Right forelimb (tissue), 1 donor: ENCODE measurements around the gene LRRIQ4.

Experiments used
- DNase-seq: peaks from one replicate; pipeline ENCODE4 v3.0.0-alpha.2; 2018

The LRRIQ4 gene

GRCh38 chr3:169812332-169813235, at the start of gene LRRIQ4, which contains the start of gene LRRC34:
LRRIQ4 (plus strand) TSS chr3:169812870; CDS start chr3:169821922, 9,052 bp downstream.
LRRC34 (minus strand) TSS chr3:169812904; CDS start chr3:169812548, 356 bp downstream.
- peak; percentile 84 for DNase-seq

GRCh38 chr3:169764312-169764881, 48.3 kb upstream of the LRRIQ4 start:
- DNase-seq, result peak; percentile 85

GRCh38 chr3:169764882-169765612, 47.6 kb upstream of the LRRIQ4 start, which contains the start of gene TERC:
TERC (minus strand) TSS chr3:169765060.
- peak; percentile 96 for DNase-seq

- DNase-seq, result peak; percentile 88
Measured at GRCh38 chr3:169769287-169770181, 43.1 kb upstream of the LRRIQ4 start, which contains the start of gene ACTRT3. ACTRT3 (minus strand) TSS chr3:169769561; CDS start chr3:169769520, 41 bp downstream.

- peak; percentile 81 for DNase-seq
Measured at GRCh38 chr3:169771497-169772304, 41.0 kb upstream of the LRRIQ4 start.

GRCh38 chr3:169772305-169772896, 40.3 kb upstream of the LRRIQ4 start:
- DNase-seq, result no peak

- peak; percentile 97 for DNase-seq
Measured at GRCh38 chr3:169772897-169773816, 39.5 kb upstream of the LRRIQ4 start, which contains the start of gene MYNN. MYNN (plus strand) TSS chr3:169773396; CDS start chr3:169774296, 900 bp downstream.

- no peak for DNase-seq
Measured at GRCh38 chr3:169774186-169774585, 38.5 kb upstream of the LRRIQ4 start.

- no peak for DNase-seq
Measured at GRCh38 chr3:169777822-169778221, 34.8 kb upstream of the LRRIQ4 start.

GRCh38 chr3:169780742-169781141, 31.9 kb upstream of the LRRIQ4 start:
- DNase-seq, result no peak

- DNase-seq, result no peak
Measured at GRCh38 chr3:169781209-169781855, 31.3 kb upstream of the LRRIQ4 start.

GRCh38 chr3:169787120-169787519, 25.6 kb upstream of the LRRIQ4 start:
- DNase-seq, result no peak

- no peak for DNase-seq
Measured at GRCh38 chr3:169787791-169788190, 24.9 kb upstream of the LRRIQ4 start.

GRCh38 chr3:169790219-169790618, 22.5 kb upstream of the LRRIQ4 start:
- no peak for DNase-seq

GRCh38 chr3:169790687-169791429, 21.8 kb upstream of the LRRIQ4 start:
- no peak for DNase-seq

- DNase-seq, result no peak
Measured at GRCh38 chr3:169792359-169792758, 20.3 kb upstream of the LRRIQ4 start.

GRCh38 chr3:169804681-169805080, 8.0 kb upstream of the LRRIQ4 start:
- DNase-seq, result no peak

- no peak for DNase-seq
Measured at GRCh38 chr3:169809230-169809795, 3.4 kb upstream of the LRRIQ4 start.
